ENCODE results near the gene ZSCAN5A.
"Not testable (repeated sequence)": the region's sequence is repeated elsewhere in the genome, so short reads cannot be mapped to it uniquely, and the experiment has no call there.

ZSCAN5A gene

GRCh38 chr19:56266051-56266450 lies 48.6 kb downstream of the ZSCAN5A start:
- DNase-seq (ENCODE audit: low read depth, low spot score) = no peak
- in situ Hi-C loops (cut with HindIII; ENCODE audit: low sequenced_read_pairs) = no loop called here
- TF ChIP-seq CTCF (IDR thresholded peaks at IDR 0.05; ENCODE audit: low read depth, low read length) = no peak
- no peak overlapping the region for H3K4me3 ChIP-seq (ENCODE audit: low read depth, low read length)

GRCh38 chr19:56263319-56263718 lies 51.3 kb downstream of the ZSCAN5A start:
- in situ Hi-C loops (cut with HindIII; ENCODE audit: low sequenced_read_pairs) = no loop called here
- H3K4me3 ChIP-seq (ENCODE audit: low read depth, low read length) = no peak overlapping the region
- DNase-seq (ENCODE audit: low read depth, low spot score) = no peak
- TF ChIP-seq CTCF (IDR thresholded peaks at IDR 0.05; ENCODE audit: low read depth, low read length) = no peak

GRCh38 chr19:56261932-56262331 lies 52.7 kb downstream of the ZSCAN5A start:
- H3K4me3 ChIP-seq (ENCODE audit: low read depth, low read length); in situ Hi-C loops (cut with HindIII; ENCODE audit: low sequenced_read_pairs); DNase-seq (ENCODE audit: low read depth, low spot score): not testable (repeated sequence)

- TF ChIP-seq CTCF (IDR thresholded peaks at IDR 0.05; ENCODE audit: low read depth, low read length) = no peak
- in situ Hi-C loops (cut with HindIII; ENCODE audit: low sequenced_read_pairs) = no loop called here
- no peak overlapping the region for H3K4me3 ChIP-seq (ENCODE audit: low read depth, low read length)
- DNase-seq (ENCODE audit: low read depth, low spot score) = no peak
These were observed 53.5 kb downstream of the ZSCAN5A start for GRCh38 chr19:56261145-56261544.

GRCh38 chr19:56258272-56258671 lies 56.4 kb downstream of the ZSCAN5A start:
- no peak for TF ChIP-seq CTCF (IDR thresholded peaks at IDR 0.05; ENCODE audit: low read depth, low read length)
- no peak for DNase-seq (ENCODE audit: low read depth, low spot score)
- H3K4me3 ChIP-seq (ENCODE audit: low read depth, low read length) = no peak overlapping the region
- in situ Hi-C loops (cut with HindIII; ENCODE audit: low sequenced_read_pairs) = no loop called here

- H3K4me3 ChIP-seq (ENCODE audit: low read depth, low read length) = no peak overlapping the region
- DNase-seq (ENCODE audit: low read depth, low spot score) = peak; percentile 65
- in situ Hi-C loops (cut with HindIII; ENCODE audit: low sequenced_read_pairs) = no loop called here
- TF ChIP-seq CTCF (IDR thresholded peaks at IDR 0.05; ENCODE audit: low read depth, low read length) = peak; percentile 39
These were observed 60.9 kb downstream of the ZSCAN5A start for GRCh38 chr19:56253737-56254136.

GRCh38 chr19:56252699-56253422 lies 61.8 kb downstream of the ZSCAN5A start:
- peak; percentile 96 for TF ChIP-seq CTCF (IDR thresholded peaks at IDR 0.05; ENCODE audit: low read depth, low read length)
- peak; percentile 73 for DNase-seq (ENCODE audit: low read depth, low spot score)
- in situ Hi-C loops (cut with HindIII; ENCODE audit: low sequenced_read_pairs) = no loop called here

GRCh38 chr19:56248736-56249338 lies 65.8 kb downstream of the ZSCAN5A start:
- DNase-seq (ENCODE audit: low read depth, low spot score); H3K4me3 ChIP-seq (ENCODE audit: low read depth, low read length); in situ Hi-C loops (cut with HindIII; ENCODE audit: low sequenced_read_pairs): not testable (repeated sequence)

More at GRCh38 chr19:56252699-56253422, 61.8 kb downstream of the ZSCAN5A start:
- H3K4me3 ChIP-seq (ENCODE audit: low read depth, low read length) = no peak overlapping the region

GRCh38 chr19:56245764-56246163 lies 68.9 kb downstream of the ZSCAN5A start:
- in situ Hi-C loops (cut with HindIII; ENCODE audit: low sequenced_read_pairs); DNase-seq (ENCODE audit: low read depth, low spot score); H3K4me3 ChIP-seq (ENCODE audit: low read depth, low read length): not testable (repeated sequence)

Data from astrocyte of the spinal cord (primary cell).